Pancreas (tissue), 10 donors: Measurements from ENCODE around the gene GABRR3. TPM values are rescaled to one million over a fixed set of nuclear protein-coding genes. Genes with fewer than 3 reads are reported as not detected.

Experiments used
- ATAC-seq, 4 donors: fragments of 200-7000 bp; cut with Tn5 transposase; one replicate each; pipeline versions ENCODE4 v1.8.0 to v1.9.1; 2020; ENCODE audit warnings: mild to moderate bottlenecking in 4 of 4, moderate library complexity in 4 of 4
- DNase-seq, 6 donors: peaks; one replicate each; pipeline ENCODE4 v3.0.0-alpha.2; 2020
- FAIRE-seq: peaks from 2 replicates; lab custom pipeline; 2012; peaks lifted over from hg19 to GRCh38; lab: Jason Lieb, UNC
- H3K27ac ChIP-seq, 4 donors: fragments of 200-600 bp; sonication (generic); 1 replicate in 3 of 4; 2 replicates in 1 of 4; pipeline versions ENCODE4 v1.5.0 to v1.8.0; 2020
- H3K27me3 ChIP-seq, 4 donors: fragments of 200-600 bp; one replicate each; pipeline ENCODE4 v1.8.0; 2021
- H3K36me3 ChIP-seq, 3 donors: fragments of 200-600 bp; sonication (generic) in 1 of 3; one replicate each; pipeline versions ENCODE4 v1.5.0 to v1.8.0; 2020 to 2021
- H3K4me1 ChIP-seq, 3 donors: fragments of 200-600 bp; one replicate each; pipeline ENCODE4 v1.8.0; 2021
- H3K4me3 ChIP-seq, 4 donors: fragments of 200-600 bp; sonication (generic) in 2 of 4; one replicate each; pipeline versions ENCODE4 v1.5.0 to v1.8.0; 2020 to 2021
- H3K9me3 ChIP-seq, 4 donors: fragments of 200-600 bp; one replicate each; pipeline ENCODE4 v1.8.0; 2021
- WGBS, 2 donors: extraction: QIAGEN DNeasy Blood & Tissue Kit; methylation state at CpG; one replicate each; pipeline ENCODE4 v1.1.7; 2013; 5-methylcytosine and 5-hydroxymethylcytosine counted together
- intact Hi-C, 3 donors: fragments of 100-400 bp; cut with DNase I; formaldehyde crosslinking; loops; one replicate each; pipeline versions ENCODE4 v1.11.1 to v1.14.2; 2022
- polyA plus RNA-seq, 2 donors: library from polyadenylated mRNA; stranded (reverse); fragments of 200-250 nt; gene quantifications; one replicate each; pipeline ENCODE4 v1.2.3, GENCODE V29; 2013
- total RNA-seq, 6 donors: library from RNA; stranded (reverse); fragmentation: NEBNext Ultra II Directional in 4 of 6; extraction: Animal tissue kit (Norgen Biotek cat#: 25700) in 4 of 6; gene quantifications; one replicate each; pipeline versions ENCODE4 v1.2.1 to v1.2.4, GENCODE V29; 2021 to 2023
- TF ChIP-seq, protein P1 (sequence below), 4 donors: fragments of 200-600 bp; sonication (generic) in 3 of 4; IDR thresholded peaks; one replicate each; pipeline versions ENCODE4 v1.5.0 to v1.8.0; 2021; ENCODE audit warnings: antibody characterized with exemption in 4 of 4
- donor health status: healthy with polysubstance abuse.
- donor health status: DM: no; HTN: no; CAD: no; lungs with moderate emphysema.
- donor health status: DM: no; HTN: no; CAD: no.
- donor health status: control.
- donor health status: control.
- donor health status: Bipolar disorder and iron deficiency.
- donor health status: DM: yes; HTN: yes; CAD: no.
- donor health status: DM: no; HTN: no; CAD: no.
- donor health status: DM: no; HTN: no; CAD: no.
- donor health status: DM: yes; HTN: yes; CAD: no.

GABRR3 gene
- total and polyA plus RNA-seq, 8 donors: 0.02 TPM; not detected in 7

DNA sequence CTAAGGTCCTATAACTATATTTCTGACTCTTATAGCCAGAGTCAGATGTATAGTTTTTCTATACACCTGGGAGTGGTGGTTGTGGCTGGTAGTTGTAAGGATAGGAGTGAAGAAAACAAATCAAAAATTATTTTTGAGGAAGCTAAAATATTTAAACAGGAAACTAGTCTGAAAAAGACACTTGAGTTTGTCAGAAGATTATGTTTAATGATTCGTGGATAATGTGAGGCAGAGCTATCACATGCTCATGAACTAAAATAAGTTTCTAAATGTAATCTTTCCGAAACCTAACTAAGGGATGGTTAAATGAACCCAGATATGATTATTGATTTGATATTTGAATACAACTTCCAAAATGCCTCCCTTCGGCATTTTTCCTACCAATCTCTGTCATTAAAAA lies 30.4 kb downstream of the GABRR3 start:
- 72 to 76% methylated on average over 3 of the region's 3 CpGs for WGBS, 2 donors
- DNase-seq (no peak), ATAC-seq (no peak), FAIRE-seq (no peak)
- Histone ChIP-seq H3K9me3 (no peaks in the 10 kb centered on the region), H3K4me3 (no peak overlapping the region), H3K36me3 (no peaks in the 10 kb centered on the region), H3K27ac (no peak overlapping the region), H3K27me3 (no peaks in the 10 kb centered on the region), H3K4me1 (no peaks in the 10 kb centered on the region)
- TF ChIP-seq, protein P1, sequence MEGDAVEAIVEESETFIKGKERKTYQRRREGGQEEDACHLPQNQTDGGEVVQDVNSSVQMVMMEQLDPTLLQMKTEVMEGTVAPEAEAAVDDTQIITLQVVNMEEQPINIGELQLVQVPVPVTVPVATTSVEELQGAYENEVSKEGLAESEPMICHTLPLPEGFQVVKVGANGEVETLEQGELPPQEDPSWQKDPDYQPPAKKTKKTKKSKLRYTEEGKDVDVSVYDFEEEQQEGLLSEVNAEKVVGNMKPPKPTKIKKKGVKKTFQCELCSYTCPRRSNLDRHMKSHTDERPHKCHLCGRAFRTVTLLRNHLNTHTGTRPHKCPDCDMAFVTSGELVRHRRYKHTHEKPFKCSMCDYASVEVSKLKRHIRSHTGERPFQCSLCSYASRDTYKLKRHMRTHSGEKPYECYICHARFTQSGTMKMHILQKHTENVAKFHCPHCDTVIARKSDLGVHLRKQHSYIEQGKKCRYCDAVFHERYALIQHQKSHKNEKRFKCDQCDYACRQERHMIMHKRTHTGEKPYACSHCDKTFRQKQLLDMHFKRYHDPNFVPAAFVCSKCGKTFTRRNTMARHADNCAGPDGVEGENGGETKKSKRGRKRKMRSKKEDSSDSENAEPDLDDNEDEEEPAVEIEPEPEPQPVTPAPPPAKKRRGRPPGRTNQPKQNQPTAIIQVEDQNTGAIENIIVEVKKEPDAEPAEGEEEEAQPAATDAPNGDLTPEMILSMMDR (IDR thresholded peaks at IDR 0.05): no peak
- intact Hi-C loops: no loop called here

DNA sequence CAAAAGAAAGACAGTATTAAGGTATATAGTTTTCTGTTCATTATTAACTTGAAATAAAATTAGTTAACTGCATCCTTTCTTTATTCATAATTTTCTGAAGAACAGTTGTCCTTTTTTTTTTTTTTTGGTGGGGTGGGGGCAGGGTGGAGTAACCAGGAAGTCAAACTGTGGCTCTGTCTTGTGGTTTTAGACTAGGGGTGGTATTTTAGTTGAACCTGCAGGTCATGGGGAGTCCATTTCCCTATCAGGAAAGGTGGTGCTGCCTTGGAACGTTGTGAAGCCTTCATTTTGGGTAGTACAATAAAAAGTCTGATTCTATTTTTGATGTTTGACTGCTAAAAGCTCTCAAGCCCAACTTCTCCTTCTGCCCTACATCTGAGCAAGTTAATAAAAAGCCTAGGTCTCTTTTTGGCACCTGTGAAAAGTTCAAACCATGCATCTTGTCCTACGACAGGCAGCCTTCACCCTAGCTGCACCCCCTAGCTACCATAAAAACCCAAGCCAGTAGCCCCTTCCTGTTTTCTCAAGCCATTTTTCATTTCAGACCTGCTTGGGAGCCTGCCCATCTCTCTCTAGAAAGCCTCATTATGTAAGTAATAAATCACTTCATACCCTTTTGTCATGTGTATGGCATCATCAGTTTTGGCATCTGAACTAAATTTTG lies 31.7 kb downstream of the GABRR3 start:
- no peaks in the 10 kb centered on the region for H3K9me3 ChIP-seq
- intact Hi-C loops: no loop called here
- H3K27me3 ChIP-seq: no peaks in the 10 kb centered on the region
- no peak for DNase-seq
- no peak for FAIRE-seq
- TF ChIP-seq, protein P1 (IDR thresholded peaks at IDR 0.05): no peak
- no peaks in the 10 kb centered on the region for H3K4me1 ChIP-seq
- H3K4me3 ChIP-seq: no peak overlapping the region
- no peak for ATAC-seq
- no peaks in the 10 kb centered on the region for H3K36me3 ChIP-seq
- no peak overlapping the region for H3K27ac ChIP-seq
- 40 to 47% methylated on average over 2 of the region's 2 CpGs for WGBS, 2 donors

- Histone ChIP-seq H3K4me1 (no peaks in the 10 kb centered on the region), H3K9me3 (no peaks in the 10 kb centered on the region), H3K36me3 (no peaks in the 10 kb centered on the region), H3K4me3 (no peak overlapping the region), H3K27ac (no peak overlapping the region), H3K27me3 (no peaks in the 10 kb centered on the region)
- intact Hi-C loops: no loop called here
- DNase-seq (no peak), FAIRE-seq (no peak), ATAC-seq (no peak)
- WGBS, 2 donors: 95 to 97% methylated on average over 1 of the region's 1 CpG
- TF ChIP-seq, protein P1 (IDR thresholded peaks at IDR 0.05): no peak
These were observed 32.4 kb downstream of the GABRR3 start for GRCh38 chr3:98002717-98003116.

DNA sequence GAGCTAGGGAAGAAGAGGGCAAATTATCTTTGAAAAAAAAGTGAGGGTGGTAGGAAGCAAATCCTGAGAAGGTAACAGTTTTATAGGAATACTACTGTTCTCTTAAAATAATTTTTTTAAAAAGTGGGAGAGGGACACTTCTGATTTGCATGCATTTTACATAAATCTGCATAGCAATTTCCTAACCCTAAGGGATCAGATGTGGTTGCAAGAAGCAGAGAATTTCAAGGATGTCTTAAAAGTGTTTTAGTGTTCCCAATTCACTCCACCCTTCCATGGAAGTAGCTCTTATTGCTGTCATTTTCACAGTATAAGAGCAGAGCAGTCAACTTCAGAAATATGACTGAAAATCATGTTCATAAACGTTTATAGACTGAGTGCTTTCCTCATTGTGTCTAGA lies 35.1 kb downstream of the GABRR3 start:
- Histone ChIP-seq H3K4me3 (no peak overlapping the region), H3K27me3 (no peaks in the 10 kb centered on the region), H3K4me1 (no peaks in the 10 kb centered on the region), H3K36me3 (no peaks in the 10 kb centered on the region), H3K27ac (no peak overlapping the region), H3K9me3 (no peaks in the 10 kb centered on the region)
- TF ChIP-seq, protein P1 (IDR thresholded peaks at IDR 0.05): no peak
- intact Hi-C loops: no loop called here
- WGBS, 2 donors: 8 to 18% methylated on average over 1 of the region's 1 CpG
- DNase-seq (no peak), FAIRE-seq (no peak), ATAC-seq (no peak)

- FAIRE-seq (no peak), DNase-seq (no peak), ATAC-seq (no peak)
- Histone ChIP-seq H3K27ac (no peak overlapping the region), H3K9me3 (no peaks in the 10 kb centered on the region), H3K27me3 (no peaks in the 10 kb centered on the region), H3K4me1 (peaks cover 0 to 6% (median 0%) of the 10 kb centered on the region in 3 donors), H3K36me3 (no peaks in the 10 kb centered on the region), H3K4me3 (no peak overlapping the region)
- intact Hi-C loops: no loop called here
- TF ChIP-seq, protein P1 (IDR thresholded peaks at IDR 0.05): no peak
- WGBS, 2 donors: 78 to 93% methylated on average over 5 of the region's 5 CpGs
These were observed 36.0 kb downstream of the GABRR3 start for GRCh38 chr3:97999103-97999502.
